Measurements from ENCODE around the gene VAV2. TPM values are rescaled to one million over a fixed set of nuclear protein-coding genes. Genes with fewer than 3 reads are reported as not detected.
A peak's percentile ranks its signal among the peaks of the same experiment; 100 is the strongest.
"Not testable (repeated sequence)": the region's sequence is repeated elsewhere in the genome, so short reads cannot be mapped to it uniquely, and the experiment has no call there.

The VAV2 gene
- total RNA-seq, 1 donor from 2014 or later: 15.7 TPM

DNA sequence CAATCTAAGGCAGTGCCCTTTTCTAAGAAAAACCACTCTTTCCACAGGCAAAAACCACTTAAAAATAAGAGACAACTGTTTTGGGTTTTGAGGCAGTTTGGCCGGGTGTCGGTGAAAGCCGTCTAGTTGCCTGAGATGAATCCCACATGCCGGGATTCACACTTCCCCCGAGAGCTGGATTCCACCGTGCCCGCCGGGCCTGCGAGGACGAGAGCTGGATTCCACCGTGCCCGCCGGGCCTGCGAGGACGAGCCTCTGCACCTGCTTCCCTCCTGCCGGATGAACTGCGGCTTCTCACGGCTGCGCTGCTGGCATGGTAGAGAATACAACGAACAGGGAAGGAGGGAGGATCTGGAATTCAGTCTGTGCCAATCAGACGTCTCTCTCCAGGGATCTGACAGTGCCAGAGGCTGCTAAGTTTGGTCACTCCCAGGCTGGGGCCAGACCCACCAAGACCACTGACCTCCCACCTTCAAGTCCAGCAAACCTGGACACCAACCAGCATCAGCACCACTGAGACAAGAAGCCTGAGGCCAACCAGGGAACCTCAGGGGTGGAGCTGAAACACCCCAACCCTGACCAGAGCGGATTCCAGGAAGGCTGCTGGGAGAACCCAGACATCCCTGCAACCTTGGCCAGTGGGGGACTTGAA lies 23.0 kb downstream of the VAV2 start:
- no peak for DNase-seq

- no peak for DNase-seq
These were observed 23.7 kb downstream of the VAV2 start for GRCh38 chr9:133968428-133968827.

DNA sequence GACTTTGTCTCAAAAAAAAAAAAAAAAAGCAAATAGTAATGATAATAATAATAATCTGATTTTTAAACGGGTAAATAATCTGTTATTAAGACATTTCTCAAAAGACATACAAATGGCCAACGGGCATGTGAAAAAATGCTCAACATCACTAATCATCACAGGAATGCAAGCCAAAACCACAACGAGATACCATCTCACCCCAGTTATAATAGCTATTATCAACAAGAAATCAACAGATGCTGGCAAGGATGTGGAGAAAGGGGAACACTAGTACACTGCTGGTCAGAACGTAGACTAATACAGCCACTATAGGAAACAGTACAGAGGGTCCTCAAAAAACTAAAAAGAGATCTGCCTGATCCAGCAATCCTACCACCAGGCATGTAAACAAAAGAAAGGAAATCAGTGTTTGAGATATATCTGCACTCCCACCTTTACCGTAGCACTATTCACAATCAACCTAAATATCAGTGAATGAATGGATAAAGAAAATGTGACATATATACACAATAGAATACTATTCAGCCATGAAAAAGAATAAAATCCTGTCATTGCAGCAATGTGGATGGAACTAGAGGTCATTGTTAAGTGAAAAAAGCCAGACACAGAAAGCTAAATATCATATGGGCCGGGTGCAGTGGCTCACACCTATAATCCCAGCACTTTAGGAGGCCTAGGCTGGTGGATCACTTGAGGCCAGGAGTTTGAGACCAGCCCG lies 24.9 kb downstream of the VAV2 start:
- no peak for DNase-seq

GRCh38 chr9:133964463-133964862 lies 27.7 kb downstream of the VAV2 start:
- DNase-seq: no peak

GRCh38 chr9:133963166-133963565 lies 29.0 kb downstream of the VAV2 start:
- DNase-seq: no peak

DNA sequence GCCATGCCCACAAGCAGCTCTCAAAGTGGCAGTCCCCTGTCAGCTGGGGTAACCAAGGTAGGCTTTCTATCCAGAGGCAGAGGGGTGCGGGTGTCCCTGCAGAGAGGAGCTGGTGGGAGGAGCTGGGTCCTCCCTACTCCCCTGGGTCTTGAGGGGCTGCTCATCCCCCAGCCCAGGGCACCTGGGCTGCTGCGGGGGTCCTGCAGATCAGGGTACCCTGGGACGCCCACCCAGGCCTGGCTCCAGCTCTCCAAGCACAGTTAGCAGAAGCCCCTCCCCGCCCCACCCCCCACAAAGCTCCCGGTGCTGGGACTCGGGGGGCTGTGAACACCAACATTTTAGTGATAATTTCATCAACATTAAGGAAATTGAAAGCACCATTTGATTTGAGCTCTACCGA lies 29.8 kb downstream of the VAV2 start:
- DNase-seq: no peak

DNA sequence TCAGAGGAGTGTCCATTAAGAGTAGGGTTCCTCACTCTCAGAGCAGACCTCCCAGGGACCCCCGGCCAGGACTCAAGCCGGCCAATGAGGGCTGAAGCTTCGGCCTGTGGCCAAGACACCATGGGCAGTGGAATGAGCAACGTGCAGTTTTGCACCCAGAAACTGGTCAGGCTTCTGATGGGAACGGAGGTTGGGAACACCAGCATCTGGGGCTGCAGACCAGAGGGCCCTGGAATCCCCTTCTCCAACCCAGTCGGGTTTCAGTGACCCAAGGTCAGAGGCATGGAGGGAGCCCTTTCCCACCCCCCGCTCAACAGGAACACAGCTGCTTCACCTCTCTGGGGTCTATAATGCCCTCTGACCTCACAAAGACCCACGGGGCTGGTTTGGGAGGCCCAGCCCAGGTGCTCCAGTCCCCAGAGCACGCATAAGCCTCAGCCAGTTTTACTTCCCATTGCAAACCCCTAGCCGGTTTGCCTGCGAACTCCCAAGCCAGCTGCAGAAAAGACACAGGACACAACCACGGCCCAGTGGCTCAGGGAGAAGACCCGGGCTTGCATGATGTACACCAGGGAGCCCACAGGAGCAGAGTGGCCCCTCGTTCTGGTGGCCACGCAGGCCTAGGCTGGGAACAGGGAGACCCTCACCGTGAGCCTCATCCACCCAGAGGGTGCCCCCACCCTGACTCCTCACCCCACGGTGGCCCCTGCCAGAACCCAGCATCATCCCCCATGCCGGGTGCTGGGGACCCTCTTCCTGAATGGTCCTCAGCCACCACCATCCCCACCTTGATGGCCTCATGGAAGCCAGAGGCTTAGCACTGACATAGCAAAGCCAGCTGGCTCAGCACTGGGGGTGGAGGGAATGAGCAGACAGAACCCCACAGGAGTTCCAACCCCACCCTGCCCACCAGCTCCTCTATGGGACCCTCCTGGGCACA lies 30.6 kb downstream of the VAV2 start:
- no peak for DNase-seq

DNA sequence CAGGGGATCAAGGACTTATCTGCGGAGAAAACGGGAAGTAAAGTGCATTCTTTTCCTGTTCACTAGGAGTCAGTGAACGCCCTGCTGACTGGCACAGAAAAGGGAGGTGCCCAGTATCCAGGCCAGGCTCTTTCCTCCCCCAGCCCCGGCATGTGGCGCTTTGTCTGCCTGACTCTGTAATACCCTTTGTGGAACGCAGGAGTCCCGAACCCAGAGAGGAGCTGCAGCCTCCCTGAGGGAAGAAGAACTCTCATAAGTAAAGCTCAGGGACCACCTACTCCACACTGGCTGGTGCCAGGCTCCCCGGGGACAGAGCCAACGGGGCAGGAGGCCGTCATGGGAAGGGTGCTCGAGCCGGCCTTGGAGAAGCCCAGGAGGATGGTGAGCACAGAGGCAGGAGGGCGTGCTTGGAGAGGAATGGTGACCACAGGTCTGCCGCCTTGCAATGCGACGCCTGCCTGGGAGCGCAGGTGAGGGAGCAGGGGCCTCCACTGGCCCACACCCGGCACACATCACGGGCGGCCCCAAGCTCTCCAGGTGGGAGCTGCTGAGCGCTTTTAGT lies 31.5 kb downstream of the VAV2 start:
- peak; percentile 65 for DNase-seq

DNA sequence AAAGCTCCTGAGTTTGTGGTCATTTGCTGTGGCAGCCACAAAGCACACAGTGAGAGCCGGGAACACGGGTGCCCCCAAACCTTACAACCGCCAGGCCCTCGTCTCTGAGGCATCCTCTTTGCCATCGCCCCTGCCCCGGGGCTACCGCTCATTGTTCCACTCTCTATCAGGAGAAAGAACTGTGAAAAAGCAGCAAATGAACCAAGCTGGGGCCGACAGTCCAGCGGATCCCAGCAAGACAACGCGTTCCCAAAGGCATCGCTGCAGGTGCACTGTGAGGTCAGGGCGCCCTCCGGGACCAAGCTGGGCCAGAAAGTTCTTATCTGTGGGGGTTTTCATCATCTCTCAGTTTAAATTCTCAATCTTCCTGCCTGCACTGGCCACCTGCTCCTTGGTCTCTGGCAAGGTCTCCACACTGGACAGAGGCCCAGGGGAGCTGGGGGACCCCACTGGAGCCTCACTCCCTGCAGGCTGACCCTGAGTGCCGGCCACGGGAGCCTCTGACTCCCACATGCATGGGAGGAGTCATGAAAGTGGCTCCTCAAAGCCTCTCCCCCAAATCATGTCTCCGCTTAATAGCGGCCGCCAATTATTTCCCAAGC lies 32.1 kb downstream of the VAV2 start:
- no peak for DNase-seq

DNA sequence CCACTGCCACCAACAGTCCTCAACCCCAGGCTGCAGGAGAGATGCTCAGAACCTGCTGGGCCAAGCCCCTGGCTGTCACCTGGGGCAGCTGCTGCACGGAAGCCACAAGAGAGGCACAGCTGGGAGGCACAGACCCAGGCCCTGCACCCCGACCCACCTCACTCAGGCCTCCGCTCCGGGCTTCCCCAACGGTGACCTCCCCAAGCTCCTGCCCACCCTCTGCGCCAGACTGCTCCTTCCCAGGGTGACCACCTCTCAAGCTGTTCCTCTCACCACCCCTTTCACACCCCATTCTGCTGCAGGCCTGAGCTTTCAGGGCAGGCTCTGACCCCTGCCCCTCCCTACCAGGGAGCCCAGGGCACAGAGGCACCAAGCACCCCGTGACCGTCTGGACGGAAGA lies 33.0 kb downstream of the VAV2 start:
- no peak for DNase-seq

GRCh38 chr9:133958756-133959155 lies 33.4 kb downstream of the VAV2 start:
- no peak for DNase-seq

GRCh38 chr9:133957772-133958171 lies 34.4 kb downstream of the VAV2 start:
- not testable (repeated sequence) for DNase-seq

GRCh38 chr9:133957328-133957727 lies 34.8 kb downstream of the VAV2 start:
- DNase-seq: no peak

- DNase-seq: peak; percentile 84
These were observed 35.5 kb downstream of the VAV2 start for GRCh38 chr9:133956520-133957076.

DNA sequence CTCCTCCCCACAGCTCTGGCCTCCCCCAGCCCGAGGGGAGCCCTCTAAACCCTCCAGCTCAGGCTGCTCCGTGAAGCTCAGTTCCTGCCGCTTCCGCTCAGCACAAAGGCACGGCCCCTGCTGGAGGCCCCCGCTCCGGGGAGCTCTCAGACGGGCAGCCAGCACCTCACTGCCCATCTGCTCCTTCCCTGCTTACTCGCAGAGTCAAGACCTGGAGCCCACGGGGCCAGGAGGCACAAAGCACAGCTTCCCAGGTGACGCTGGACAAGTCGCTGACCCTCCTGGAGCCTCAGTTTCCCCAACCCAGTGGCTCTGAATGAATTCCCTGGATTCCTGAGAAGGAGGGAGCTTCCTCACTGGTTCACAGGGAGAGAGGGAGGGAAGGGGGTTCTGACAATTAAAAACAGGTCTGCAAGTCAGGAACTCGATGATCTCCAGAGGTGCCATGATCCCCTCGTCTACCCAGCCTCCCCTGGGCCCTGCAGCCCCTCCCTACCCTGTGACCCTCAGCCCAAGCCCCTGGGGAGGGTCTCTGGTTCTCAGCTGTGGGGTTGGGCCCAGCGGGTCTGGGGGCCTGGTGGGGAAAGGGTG lies 36.2 kb downstream of the VAV2 start:
- DNase-seq: peak; percentile 78

GRCh38 chr9:133954862-133955529 lies 37.1 kb downstream of the VAV2 start:
- no peak for DNase-seq

- DNase-seq: no peak
These were observed 38.0 kb downstream of the VAV2 start for GRCh38 chr9:133953976-133954709.

GRCh38 chr9:133953621-133953975 lies 38.5 kb downstream of the VAV2 start:
- no peak for DNase-seq

- no peak for DNase-seq
These were observed 39.2 kb downstream of the VAV2 start for GRCh38 chr9:133952598-133953550.

Measured in tongue (tissue), 2 donors.